ENCODE results near the gene ADRB1.

DNA sequence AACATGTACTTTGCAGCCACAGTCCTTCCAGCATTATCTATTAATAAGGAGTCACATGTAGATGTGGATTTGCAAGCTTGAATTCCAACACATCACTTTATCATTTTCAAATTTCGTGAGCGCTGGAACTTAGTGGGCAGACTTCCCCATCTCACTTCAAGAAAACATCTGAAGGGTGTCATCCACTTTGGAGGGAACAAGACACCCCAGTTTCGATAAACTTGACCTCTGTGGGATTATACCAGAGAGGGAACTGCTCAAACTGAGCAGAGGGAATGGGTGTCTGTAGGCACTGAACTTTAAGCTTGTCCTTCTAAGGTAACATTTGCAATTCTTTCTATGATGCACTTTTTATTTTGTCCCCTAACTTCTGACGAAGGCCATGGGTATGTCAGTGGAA lies 27.5 kb downstream of the ADRB1 start:
- TF ChIP-seq ZNF274 (IDR thresholded peaks at IDR 0.05; ENCODE audit: low read depth, low read length) (no peak), SUZ12 (IDR thresholded peaks at IDR 0.05; ENCODE audit: extremely low read depth, insufficient read depth, insufficient read length) (no peak)

Data from NT2/D1 (cell line).